Endothelial cell of umbilical vein (primary cell): ENCODE measurements around the gene TRIM27. TPM values are rescaled to one million over a fixed set of nuclear protein-coding genes. Genes with fewer than 3 reads are reported as not detected.

Experiments used
- BruUV-seq: library from RNA; stranded (reverse); fragments of 400-500 nt; replicated peaks from 2 replicates; lab custom pipeline; 2021; lab: Mats Ljungman, UMichigan
- CTCF ChIA-PET: fragments of 300-600, 350-600 bp; sonication (Branson Sonifier 250); formaldehyde crosslinking; loops from one replicate; lab custom pipeline; 2021; ENCODE audit warnings: antibody characterized with exemption, inconsistent platforms; lab: Charles Lee
- POLR2A ChIA-PET: fragments of 300-600, 350-600 bp; sonication (Branson Sonifier 250); formaldehyde crosslinking; loops from one replicate; lab custom pipeline; 2021; ENCODE audit warnings: antibody characterized with exemption, inconsistent platforms; lab: Charles Lee
- DNase-seq: peaks from one replicate; pipeline ENCODE4 v3.0.0-alpha.2; 2011; ENCODE audit warnings: low read depth, low spot score
- FAIRE-seq: peaks from 2 replicates; lab custom pipeline; 2011; peaks lifted over from hg19 to GRCh38; lab: Jason Lieb, UNC
- H2AFZ ChIP-seq: 2 replicates; pipeline ENCODE4 v1.6.0; 2012; ENCODE audit warnings: low read depth, low read length, control low read depth, inconsistent platforms
- H3K27ac ChIP-seq: 2 replicates; pipeline ENCODE4 v1.5.1; 2011; ENCODE audit warnings: low read depth, mild to moderate bottlenecking, control low read depth, low read length, moderate library complexity; ENCODE audit not compliant: insufficient read depth
- H3K27me3 ChIP-seq, 2 experiments: 2 replicates each; pipeline versions ENCODE4 v1.6.0 to v1.6.1; 2011; ENCODE audit warnings: low read length in 2 of 2, mixed read lengths in 1 of 2; ENCODE audit not compliant: control insufficient read depth in 2 of 2, insufficient read depth in 2 of 2
- H3K36me3 ChIP-seq, 2 experiments: 2 replicates in 1 of 2; 3 replicates in 1 of 2; pipeline ENCODE4 v1.5.1; 2011; ENCODE audit warnings: low read length in 2 of 2, mild to moderate bottlenecking in 1 of 2, moderate library complexity in 1 of 2; ENCODE audit not compliant: control insufficient read depth in 2 of 2, insufficient read depth in 2 of 2; ENCODE audit errors: extremely low read depth in 1 of 2
- H3K4me1 ChIP-seq: 3 replicates; pipeline ENCODE4 v1.5.1; 2011; ENCODE audit warnings: mild to moderate bottlenecking, low read length; ENCODE audit not compliant: control insufficient read depth, insufficient read depth; ENCODE audit errors: extremely low read depth
- H3K4me2 ChIP-seq: 2 replicates; pipeline ENCODE4 v1.6.1; 2011; ENCODE audit warnings: low read length, control low read depth, mixed read lengths; ENCODE audit not compliant: insufficient read depth
- H3K4me3 ChIP-seq, 3 experiments: fragments of 200-600 bp in 1 of 3; sonication (generic), shearing (Covaris generic) in 1 of 3; replicated peaks in 1 of 3; 2 replicates each; pipeline ENCODE4 v1.5.1; 2011 to 2016; ENCODE audit warnings: control low read depth in 3 of 3, low read length in 3 of 3, mild to moderate bottlenecking in 2 of 3, inconsistent platforms in 1 of 3, low read depth in 1 of 3, moderate library complexity in 1 of 3; ENCODE audit not compliant: insufficient read depth in 1 of 3
- H3K79me2 ChIP-seq: 2 replicates; pipeline ENCODE4 v1.6.0; 2012; ENCODE audit warnings: low read length, inconsistent platforms; ENCODE audit not compliant: control insufficient read depth, insufficient read depth
- H3K9ac ChIP-seq: replicated peaks from 2 replicates; pipeline ENCODE3; 2011; ENCODE audit warnings: low read length, control low read depth; ENCODE audit not compliant: insufficient read depth; ENCODE audit errors: extremely low read depth
- H3K9me1 ChIP-seq: replicated peaks from 3 replicates; pipeline ENCODE4 v1.6.0; 2011; ENCODE audit warnings: mild to moderate bottlenecking, low read length; ENCODE audit not compliant: control insufficient read depth, insufficient read depth; ENCODE audit errors: extremely low read depth
- H3K9me3 ChIP-seq: replicated peaks from 2 replicates; pipeline ENCODE4 v1.5.1; 2012; ENCODE audit warnings: low read length, inconsistent platforms; ENCODE audit not compliant: control insufficient read depth, insufficient read depth
- H4K20me1 ChIP-seq: replicated peaks from 2 replicates; pipeline ENCODE3; 2011; ENCODE audit warnings: mild to moderate bottlenecking, low read length; ENCODE audit not compliant: control insufficient read depth, insufficient read depth; ENCODE audit errors: extremely low read depth
- EZH2 ChIP-seq: IDR thresholded peaks from 2 replicates; pipeline ENCODE4 v1.6.1; 2012; ENCODE audit warnings: borderline replicate concordance, low read depth, mild to moderate bottlenecking, moderate library complexity, low read length, inconsistent platforms; ENCODE audit not compliant: severe bottlenecking
- FOS ChIP-seq: IDR thresholded peaks from 2 replicates; pipeline ENCODE4 v1.6.1; 2011; ENCODE audit warnings: mild to moderate bottlenecking, low read length, moderate library complexity, borderline replicate concordance; ENCODE audit not compliant: insufficient read depth
- GATA2 ChIP-seq: IDR thresholded peaks from 2 replicates; pipeline ENCODE4 v1.7.0; 2011; ENCODE audit warnings: low read depth, mild to moderate bottlenecking, moderate library complexity, mixed read lengths, low read length; ENCODE audit not compliant: insufficient read length, insufficient read depth
- JUN ChIP-seq: IDR thresholded peaks from 2 replicates; pipeline ENCODE4 v1.6.1; 2011; ENCODE audit warnings: borderline replicate concordance, low read depth; ENCODE audit not compliant: insufficient read length, insufficient read depth
- MYC ChIP-seq: IDR thresholded peaks from one replicate; pipeline ENCODE4 v1.6.1; 2011; ENCODE audit warnings: mild to moderate bottlenecking, low read depth, low read length
- POLR2A ChIP-seq: IDR thresholded peaks from 2 replicates; pipeline ENCODE4 v1.6.1; 2012; ENCODE audit warnings: low read depth, mild to moderate bottlenecking, control low read depth, low read length
- POLR2AphosphoS5 ChIP-seq: IDR thresholded peaks from 2 replicates; pipeline ENCODE4 v1.6.1; 2012; ENCODE audit warnings: low read depth, mild to moderate bottlenecking, control low read depth, low read length, moderate library complexity; ENCODE audit not compliant: insufficient read depth
- dilution Hi-C: fragments of 300-500 bp; cut with MboI; formaldehyde crosslinking; loops from one replicate; pipeline ENCODE4 v1.15.0; 2019; ENCODE audit warnings: low sequenced_read_pairs; ENCODE audit not compliant: extremely low pct_ligation_motif_present
- intact Hi-C: fragments of 100-400 bp; cut with micrococcal nuclease; formaldehyde crosslinking; loops from one replicate; pipeline ENCODE4 v1.10.0; 2022
- polyA plus RNA-seq, 4 experiments: library from polyadenylated mRNA; depleted of rRNA in 3 of 4; stranded (reverse) in 3 of 4; unstranded in 1 of 4; fragments of >200 nt; gene quantifications; 2 replicates each; pipeline versions ENCODE4 v1.2.1 to v1.2.3, GENCODE V29; 2011 to 2012; ENCODE audit warnings: missing spikeins in 1 of 4
- total RNA-seq: library from RNA; stranded (reverse); gene quantifications from 2 replicates; pipeline ENCODE4 v1.2.3, GENCODE V29; 2021
- TF ChIP-seq, protein P1 (sequence below): IDR thresholded peaks from 2 replicates; pipeline ENCODE4 v1.6.1; 2011; ENCODE audit not compliant: insufficient read depth, insufficient read length
- TF ChIP-seq, protein P2 (sequence below), 2 donors: IDR thresholded peaks; 1 replicate in 1 of 2; 2 replicates in 1 of 2; pipeline ENCODE4 v1.5.1; 2011; ENCODE audit warnings: low read length in 2 of 2, mild to moderate bottlenecking in 2 of 2, moderate library complexity in 2 of 2, control low read depth in 1 of 2, inconsistent platforms in 1 of 2, low read depth in 1 of 2; ENCODE audit not compliant: insufficient read depth in 1 of 2; ENCODE audit errors: extremely low read depth in 1 of 2

The TRIM27 gene
- total and polyA plus RNA-seq, 2 donors (not counting 3 experiments of a cell fraction or from before 2014, with no cell fraction given), result 67.1 to 69.2 TPM

DNA sequence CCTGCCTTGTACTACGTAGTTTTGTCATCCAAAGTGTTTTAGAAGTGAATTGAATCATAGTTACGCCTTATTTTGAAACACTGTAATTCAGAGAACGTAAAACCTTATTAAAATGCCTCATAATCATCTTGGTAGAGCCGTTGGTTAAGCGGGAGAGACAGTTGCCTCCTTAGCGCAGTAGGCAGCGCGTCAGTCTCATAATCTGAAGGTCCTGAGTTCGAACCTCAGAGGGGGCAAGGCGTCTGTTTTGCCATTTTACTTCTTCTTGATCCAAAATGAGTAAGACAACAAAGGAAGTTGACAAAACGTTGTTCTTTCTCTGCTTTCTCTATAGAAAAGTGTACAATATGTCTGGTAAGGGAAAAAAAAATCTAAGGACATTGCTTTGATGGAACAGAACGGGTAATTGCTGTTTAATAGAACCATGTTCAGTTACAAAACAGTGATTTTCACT, 20.7 kb upstream of the TRIM27 start:
- TF ChIP-seq MYC (no peak), GATA2 (peak; percentile 26)
- no peaks in the 10 kb centered on the region for H3K27me3 ChIP-seq
- H3K9ac ChIP-seq, result peak overlapping the region; percentile 79
- no peaks in the 10 kb centered on the region for H3K79me2 ChIP-seq
- peak; percentile 89 for DNase-seq
- peak overlapping the region; percentile 38 to 87 (median 84) for H3K4me3 ChIP-seq
- CTCF ChIA-PET, result no interaction called here
- peak overlapping the region; percentile 96 for H3K4me2 ChIP-seq
- no TSS peak for BruUV-seq
- H3K9me3 ChIP-seq, result no peaks in the 10 kb centered on the region
- peak overlapping the region; percentile 64 for H3K27ac ChIP-seq
- POLR2A ChIA-PET, result no interaction called here
- intact Hi-C loops, result loop anchor here (2.0 to 5.0 kb wide), 4 partner anchors 156 to 402 kb away; no protein-coding TSS in a partner anchor
- peak overlapping the region; percentile 95 for H2AFZ ChIP-seq
- H4K20me1 ChIP-seq, result no peaks in the 10 kb centered on the region
- H3K36me3 ChIP-seq, result no peaks in the 10 kb centered on the region
- no peaks in the 10 kb centered on the region for H3K9me1 ChIP-seq
- FAIRE-seq, result peak; percentile 77
- peaks cover 20% of the 10 kb centered on the region for H3K4me1 ChIP-seq
- dilution Hi-C loops, result no loop called here

DNA sequence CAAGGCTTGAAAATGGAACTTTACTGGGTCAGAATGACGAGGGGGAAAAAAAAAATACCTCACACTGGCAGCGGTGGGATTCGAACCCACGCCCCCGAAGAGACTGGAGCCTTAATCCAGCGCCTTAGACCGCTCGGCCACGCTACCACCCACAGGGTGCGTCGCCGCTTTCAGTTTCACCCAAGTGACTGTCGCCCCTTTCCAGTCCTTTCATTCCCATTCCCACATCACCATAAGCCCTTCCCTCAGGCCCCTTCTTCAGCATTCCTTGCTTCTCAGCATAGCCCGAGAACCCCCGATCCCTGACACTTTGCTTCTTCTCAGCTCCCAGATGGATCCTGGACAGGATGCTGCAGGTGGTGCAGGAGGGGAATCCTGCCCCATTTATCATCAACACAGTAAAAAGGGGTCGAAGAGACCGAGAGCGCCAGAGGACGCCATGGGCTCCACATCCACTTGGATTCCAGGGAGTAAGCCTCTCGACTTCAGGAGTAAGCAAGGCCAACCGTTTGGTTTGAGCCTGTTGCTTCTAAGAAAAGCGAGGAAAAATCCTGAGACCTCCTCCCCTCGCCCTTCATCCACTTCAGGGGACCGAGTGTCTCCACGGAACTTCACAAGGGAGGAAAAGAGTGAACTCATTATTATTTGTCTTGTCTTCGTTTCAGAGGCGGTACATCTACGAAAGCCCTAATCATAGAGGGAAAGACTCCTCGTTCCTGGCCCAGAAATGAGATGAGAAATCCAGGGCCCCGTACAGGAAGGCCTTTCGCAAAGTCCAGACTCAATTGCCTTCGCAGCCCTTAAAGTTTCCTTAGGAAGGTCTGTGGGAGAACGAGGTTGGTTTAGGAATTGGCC, 20.0 kb upstream of the TRIM27 start:
- dilution Hi-C loops (no loop called here), intact Hi-C loops (loop anchor here (2.0 to 5.0 kb wide), 4 partner anchors 155 to 401 kb away; no protein-coding TSS in a partner anchor)
- peak overlapping the region; percentile 64 for H3K27ac ChIP-seq
- H3K4me2 ChIP-seq, result peak overlapping the region; percentile 96
- H3K79me2 ChIP-seq, result no peaks in the 10 kb centered on the region
- peak overlapping the region; percentile 79 for H3K9ac ChIP-seq
- peaks cover 20% of the 10 kb centered on the region for H3K4me1 ChIP-seq
- TSS peak; percentile 33 for BruUV-seq
- H3K4me3 ChIP-seq, result peak overlapping the region; percentile 38 to 87 (median 84)
- FAIRE-seq (peak; percentile 26), DNase-seq (peak; percentile 66)
- H3K27me3 ChIP-seq, result no peaks in the 10 kb centered on the region
- H3K9me3 ChIP-seq, result no peaks in the 10 kb centered on the region
- no peak for TF ChIP-seq POLR2AphosphoS5
- TF ChIP-seq FOS, result no peak
- TF ChIP-seq, protein P1, sequence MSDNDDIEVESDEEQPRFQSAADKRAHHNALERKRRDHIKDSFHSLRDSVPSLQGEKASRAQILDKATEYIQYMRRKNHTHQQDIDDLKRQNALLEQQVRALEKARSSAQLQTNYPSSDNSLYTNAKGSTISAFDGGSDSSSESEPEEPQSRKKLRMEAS, result no peak
- no peak for TF ChIP-seq JUN
- TF ChIP-seq, protein P2, sequence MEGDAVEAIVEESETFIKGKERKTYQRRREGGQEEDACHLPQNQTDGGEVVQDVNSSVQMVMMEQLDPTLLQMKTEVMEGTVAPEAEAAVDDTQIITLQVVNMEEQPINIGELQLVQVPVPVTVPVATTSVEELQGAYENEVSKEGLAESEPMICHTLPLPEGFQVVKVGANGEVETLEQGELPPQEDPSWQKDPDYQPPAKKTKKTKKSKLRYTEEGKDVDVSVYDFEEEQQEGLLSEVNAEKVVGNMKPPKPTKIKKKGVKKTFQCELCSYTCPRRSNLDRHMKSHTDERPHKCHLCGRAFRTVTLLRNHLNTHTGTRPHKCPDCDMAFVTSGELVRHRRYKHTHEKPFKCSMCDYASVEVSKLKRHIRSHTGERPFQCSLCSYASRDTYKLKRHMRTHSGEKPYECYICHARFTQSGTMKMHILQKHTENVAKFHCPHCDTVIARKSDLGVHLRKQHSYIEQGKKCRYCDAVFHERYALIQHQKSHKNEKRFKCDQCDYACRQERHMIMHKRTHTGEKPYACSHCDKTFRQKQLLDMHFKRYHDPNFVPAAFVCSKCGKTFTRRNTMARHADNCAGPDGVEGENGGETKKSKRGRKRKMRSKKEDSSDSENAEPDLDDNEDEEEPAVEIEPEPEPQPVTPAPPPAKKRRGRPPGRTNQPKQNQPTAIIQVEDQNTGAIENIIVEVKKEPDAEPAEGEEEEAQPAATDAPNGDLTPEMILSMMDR (IDR thresholded peaks at IDR 0.05; ENCODE audit: extremely low read depth in 1 of 2, insufficient read depth in 1 of 2, low read depth in 1 of 2, low read length in 2 of 2), result no peak
- no peak for TF ChIP-seq EZH2
- TF ChIP-seq GATA2, result no peak
- no peak for TF ChIP-seq POLR2A
- no peak for TF ChIP-seq MYC
- H3K9me1 ChIP-seq, result no peaks in the 10 kb centered on the region
- H2AFZ ChIP-seq, result peak overlapping the region; percentile 95
- ChIA-PET POLR2A (no interaction called here), CTCF (no interaction called here)
- H3K36me3 ChIP-seq, result no peaks in the 10 kb centered on the region
- no peaks in the 10 kb centered on the region for H4K20me1 ChIP-seq
